Cardiac fibroblast (primary cell): ENCODE data around the gene HINT1.

Experiments used
- DNase-seq, 2 donors: peaks; one replicate each; pipeline versions ENCODE4 v3.0.0 to v3.0.0-alpha.2; 2010; ENCODE audit warnings: low read depth in 2 of 2
- H3K4me3 ChIP-seq, 2 donors: replicated peaks in 1 of 2; 1 replicate in 1 of 2; 2 replicates in 1 of 2; pipeline ENCODE4 v1.5.1; 2011; ENCODE audit warnings: low read depth in 2 of 2, low read length in 2 of 2, mild to moderate bottlenecking in 2 of 2, moderate library complexity in 1 of 2
- CTCF ChIP-seq: IDR thresholded peaks from one replicate; pipeline ENCODE4 v1.5.1; 2011; ENCODE audit warnings: low read depth, mild to moderate bottlenecking, low read length, inconsistent platforms

Gene HINT1

DNA sequence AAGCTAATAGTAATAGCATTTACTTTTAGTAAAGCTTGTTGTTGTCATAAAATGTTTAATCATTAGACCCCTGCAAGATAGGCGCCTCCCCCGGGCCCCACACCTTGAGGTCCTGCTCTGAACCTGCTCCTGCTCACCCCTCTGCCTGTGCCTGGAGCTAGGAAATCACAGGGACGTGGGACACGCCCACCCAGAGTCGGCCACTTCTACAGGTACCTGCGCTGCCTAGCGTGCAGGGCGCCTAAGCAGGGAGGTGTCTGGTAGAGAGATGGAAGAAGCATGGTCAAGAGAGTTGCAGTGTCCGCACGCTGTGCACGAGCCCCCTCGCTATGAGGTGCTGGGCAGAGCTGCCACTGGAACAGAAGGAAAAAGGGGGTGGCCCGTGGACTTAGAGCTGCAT is 52.6 kb downstream of the HINT1 start:
- TF ChIP-seq CTCF: no peak
- DNase-seq: no peak
- no peak overlapping the region for H3K4me3 ChIP-seq

GRCh38 chr5:131110256-131110594 is 54.8 kb downstream of the HINT1 start:
- TF ChIP-seq CTCF: no peak
- no peak for DNase-seq
- no peak overlapping the region for H3K4me3 ChIP-seq

DNA sequence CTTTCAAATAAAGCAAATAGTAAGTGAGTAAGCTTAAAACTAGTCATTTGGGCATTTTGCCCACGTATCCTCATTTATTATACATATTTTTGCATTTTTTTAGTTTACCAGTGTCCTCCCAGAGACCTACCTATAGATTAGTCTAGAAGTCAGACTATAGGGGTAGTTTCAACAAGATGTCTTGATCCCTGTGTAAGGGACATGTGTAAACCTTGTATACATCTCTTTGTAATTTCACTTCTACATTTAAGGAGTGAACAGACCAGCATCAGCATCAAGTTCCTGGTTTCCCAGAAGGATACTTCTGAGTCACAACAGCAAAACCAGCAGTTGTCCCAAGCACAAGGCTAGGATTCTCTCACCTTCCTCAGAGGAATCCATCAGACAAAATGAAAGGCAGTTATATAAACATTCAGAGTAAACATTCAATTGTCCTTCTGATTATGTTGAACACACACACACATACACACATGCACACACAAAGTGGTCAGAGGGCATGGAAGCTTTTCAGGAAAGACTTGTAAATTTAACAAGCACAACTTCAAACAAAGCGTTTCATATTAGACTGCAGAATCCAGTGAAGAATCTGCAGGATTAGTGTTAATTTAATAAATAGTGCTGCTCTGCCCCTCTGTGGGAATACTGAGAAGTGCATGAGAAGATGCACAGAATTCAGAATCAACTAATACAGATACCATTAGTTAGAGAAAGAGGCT is 55.4 kb downstream of the HINT1 start:
- peak; percentile 60 to 62 for DNase-seq
- TF ChIP-seq CTCF: peak; percentile 63
- H3K4me3 ChIP-seq: no peak overlapping the region
